B cell (primary cell): ENCODE data around the gene TAF1.
"Not testable (repeated sequence)": the region's sequence is repeated elsewhere in the genome, so short reads cannot be mapped to it uniquely, and the experiment has no call there.

ENCODE experiments used
- CTCF ChIP-seq: fragments of 200-600 bp; IDR thresholded peaks from one replicate; pipeline ENCODE4 v1.8.0; 2022; ENCODE audit warnings: antibody characterized with exemption, mild to moderate bottlenecking
- EZH2 ChIP-seq: IDR thresholded peaks from 2 replicates; pipeline ENCODE4 v1.6.1; 2012; ENCODE audit warnings: borderline replicate concordance, low read depth, mild to moderate bottlenecking, moderate library complexity, low read length; ENCODE audit not compliant: insufficient read depth, poor library complexity, severe bottlenecking

- TF ChIP-seq CTCF, EZH2: not testable (repeated sequence)
Observed at GRCh38 chrX:71441809-71442208, 75.7 kb downstream of the TAF1 start.
